Panc1 (cell line): ENCODE results near the gene EOMES. TPM values are rescaled to one million over a fixed set of nuclear protein-coding genes. Genes with fewer than 3 reads are reported as not detected.

ENCODE experiments used
- ATAC-seq: fragments of 200-7000 bp; cut with Tn5 transposase; 2 replicates; pipeline ENCODE4 v1.9.1; 2020; ENCODE audit warnings: mild to moderate bottlenecking, moderate library complexity
- BruUV-seq: library from RNA; stranded (reverse); fragments of 400-500 nt; replicated peaks from 2 replicates; lab custom pipeline; 2021; lab: Mats Ljungman, UMichigan
- CTCF ChIA-PET: fragments of 300-600 bp; sonication (Branson Sonifier 250); formaldehyde crosslinking; loops from one replicate; lab custom pipeline; 2022; ENCODE audit warnings: antibody characterized with exemption; lab: Charles Lee
- POLR2A ChIA-PET: fragments of 300-600 bp; sonication (Branson Sonifier 250); formaldehyde crosslinking; loops from one replicate; lab custom pipeline; 2022; ENCODE audit warnings: antibody characterized with exemption; lab: Charles Lee
- DNase-seq: peaks from one replicate; pipeline ENCODE4 v3.0.0-alpha.2; 2010; ENCODE audit warnings: low read depth, low spot score
- H3K27ac ChIP-seq: 2 replicates; pipeline ENCODE4 v1.5.1; 2011; ENCODE audit warnings: mild to moderate bottlenecking, low read length, inconsistent platforms
- H3K27me3 ChIP-seq: fragments of 200-500 bp; sonication (Bioruptor generic); 2 replicates; pipeline ENCODE4 v1.6.0; 2014; ENCODE audit warnings: low read length, inconsistent platforms; ENCODE audit not compliant: control insufficient read depth, insufficient read depth
- H3K36me3 ChIP-seq: fragments of 200-500 bp; sonication (Bioruptor generic); 2 replicates; pipeline ENCODE4 v1.5.1; 2014; ENCODE audit warnings: inconsistent platforms, mild to moderate bottlenecking, low read length, moderate library complexity; ENCODE audit not compliant: control insufficient read depth, insufficient read depth
- H3K4me1 ChIP-seq: 2 replicates; pipeline ENCODE4 v1.5.1; 2011; ENCODE audit warnings: inconsistent platforms, mild to moderate bottlenecking, low read length, moderate library complexity; ENCODE audit not compliant: control insufficient read depth, insufficient read depth
- H3K4me3 ChIP-seq, 2 experiments: 2 replicates each; pipeline ENCODE4 v1.5.1; 2011 to 2012; ENCODE audit warnings: low read depth in 2 of 2, low read length in 2 of 2, mild to moderate bottlenecking in 2 of 2, inconsistent platforms in 1 of 2, moderate library complexity in 1 of 2
- H3K9me3 ChIP-seq: fragments of 200-500 bp; sonication (Bioruptor generic); 2 replicates; pipeline ENCODE4 v1.5.1; 2014; ENCODE audit warnings: low read depth, mild to moderate bottlenecking, inconsistent platforms, low read length, moderate library complexity; ENCODE audit not compliant: control insufficient read depth, insufficient read depth
- CTCF ChIP-seq: fragments of 450-650 bp; IDR thresholded peaks from 2 replicates; pipeline ENCODE4 v1.5.1; 2017; ENCODE audit warnings: mild to moderate bottlenecking
- POLR2AphosphoS5 ChIP-seq: IDR thresholded peaks from 2 replicates; pipeline ENCODE4 v1.6.1; 2012; ENCODE audit warnings: mild to moderate bottlenecking, low read depth, low read length, moderate library complexity
- REST ChIP-seq, 2 experiments: IDR thresholded peaks; 2 replicates each; pipeline ENCODE4 v1.6.1; 2011 to 2012; ENCODE audit warnings: low read depth in 2 of 2, control low read depth in 1 of 2, low read length in 1 of 2, mild to moderate bottlenecking in 1 of 2, moderate library complexity in 1 of 2; ENCODE audit not compliant: insufficient read depth in 1 of 2
- SIN3A ChIP-seq: IDR thresholded peaks from 2 replicates; pipeline ENCODE4 v1.6.1; 2012; ENCODE audit warnings: low read depth, mild to moderate bottlenecking, low read length, moderate library complexity, borderline replicate concordance; ENCODE audit not compliant: insufficient read depth
- TCF7L2 ChIP-seq: IDR thresholded peaks from 2 replicates; pipeline ENCODE4 v1.6.1; 2011; ENCODE audit warnings: mild to moderate bottlenecking, low read depth, low read length, inconsistent platforms
- in situ Hi-C: cut with HindIII; loops from 2 replicates; pipeline ENCODE4 v1.10.0; 2016; ENCODE audit warnings: low sequenced_read_pairs, low pct_unique_long_range_greater_than_20kb
- intact Hi-C: fragments of 100-400 bp; cut with micrococcal nuclease; formaldehyde crosslinking; loops from one replicate; pipeline ENCODE4 v1.10.0; 2022; ENCODE audit not compliant: unreplicated experiment
- total RNA-seq: library from RNA; stranded (reverse); gene quantifications from one replicate; pipeline ENCODE4 v1.2.1, GENCODE V29; 2021; ENCODE audit not compliant: unreplicated experiment

The EOMES gene
- total RNA-seq, 1 experiment from 2014 or later: 2.5 TPM

DNA sequence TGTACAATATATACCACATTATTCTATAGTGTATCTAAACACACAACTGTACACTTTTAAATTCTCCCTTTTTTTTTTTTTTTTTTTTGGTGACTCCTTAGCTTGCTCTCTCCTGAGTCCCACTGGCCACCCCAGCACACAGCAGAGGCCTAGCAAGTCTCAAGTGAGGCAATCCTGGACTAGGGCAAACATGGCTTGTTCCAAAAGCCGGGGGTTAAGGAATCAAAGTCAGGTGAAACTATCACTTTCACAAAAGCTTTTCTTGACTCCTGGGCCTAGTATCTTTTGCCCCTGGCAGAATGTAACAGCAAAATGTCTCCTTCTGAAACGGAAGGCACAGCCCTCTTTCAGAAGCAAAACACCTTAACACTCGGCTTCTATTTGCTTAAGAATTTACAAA lies 5.8 kb downstream of the EOMES start:
- POLR2A ChIA-PET: interaction anchor here (1.0 kb wide), 1 partner anchor 12 kb away, joined by 3 read pairs; no protein-coding TSS in a partner anchor
- no peak overlapping the region for H3K4me3 ChIP-seq
- intact Hi-C loops (no loop called here), in situ Hi-C loops (no loop called here)
- BruUV-seq: no TSS peak
- peak overlapping the region; percentile 31; the same call in 1 of the 2 replicates for H3K27ac ChIP-seq
- H3K4me1 ChIP-seq: peaks cover 9% of the 10 kb centered on the region
- no peak for DNase-seq
- no peak for ATAC-seq
- no peaks in the 10 kb centered on the region for H3K9me3 ChIP-seq
- CTCF ChIA-PET: no interaction called here
- TF ChIP-seq POLR2AphosphoS5 (no peak), CTCF (no peak), TCF7L2 (no peak), REST (IDR thresholded peaks at IDR 0.05; ENCODE audit: insufficient read depth in 1 of 2, low read depth in 2 of 2, low read length in 1 of 2) (no peak), SIN3A (no peak)
- H3K36me3 ChIP-seq: no peaks in the 10 kb centered on the region; the same call in 1 of the 2 replicates
- H3K27me3 ChIP-seq: no peaks in the 10 kb centered on the region

DNA sequence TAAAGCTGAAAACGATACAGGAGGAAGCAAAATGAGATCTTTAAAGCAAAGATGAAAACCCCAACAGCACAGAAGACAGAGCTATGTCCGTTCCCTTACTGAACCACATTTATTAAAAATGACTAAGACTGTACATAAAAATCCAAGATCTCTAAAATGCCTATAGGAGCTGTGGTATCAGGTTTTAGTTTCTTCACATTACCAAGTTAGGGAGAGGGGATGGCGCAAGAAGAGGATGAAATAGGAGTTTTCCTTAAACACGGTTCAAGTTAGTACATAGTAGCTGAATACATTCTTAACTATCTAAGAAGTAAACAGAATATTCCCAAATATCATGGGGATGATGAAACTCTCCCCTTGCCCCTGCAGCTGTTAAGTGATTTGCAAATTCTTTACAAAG lies 6.3 kb downstream of the EOMES start:
- H3K27ac ChIP-seq: peak overlapping the region; percentile 31; the same call in 1 of the 2 replicates
- in situ Hi-C loops: no loop called here
- peak overlapping the region in 1 of 2 experiments; percentile 16; a peak in 1 of 4 replicates for H3K4me3 ChIP-seq
- no peak for DNase-seq
- intact Hi-C loops: no loop called here
- no TSS peak for BruUV-seq
- H3K9me3 ChIP-seq: no peaks in the 10 kb centered on the region
- no peaks in the 10 kb centered on the region for H3K27me3 ChIP-seq
- no peak for TF ChIP-seq CTCF
- TF ChIP-seq TCF7L2: no peak
- no peak for TF ChIP-seq POLR2AphosphoS5
- no peak for TF ChIP-seq SIN3A
- TF ChIP-seq REST (IDR thresholded peaks at IDR 0.05; ENCODE audit: insufficient read depth in 1 of 2, low read depth in 2 of 2, low read length in 1 of 2): no peak
- ChIA-PET POLR2A (interaction anchor here (1.0 kb wide), 1 partner anchor 12 kb away, joined by 3 read pairs; no protein-coding TSS in a partner anchor), CTCF (no interaction called here)
- peaks cover 9% of the 10 kb centered on the region for H3K4me1 ChIP-seq
- no peak for ATAC-seq
- no peaks in the 10 kb centered on the region; the same call in 1 of the 2 replicates for H3K36me3 ChIP-seq
